ENCODE results near the gene COL15A1. TPM values are rescaled to one million over a fixed set of nuclear protein-coding genes. Genes with fewer than 3 reads are reported as not detected.

COL15A1 gene
- 23.9 and 104 TPM in 2 replicates for total RNA-seq

DNA sequence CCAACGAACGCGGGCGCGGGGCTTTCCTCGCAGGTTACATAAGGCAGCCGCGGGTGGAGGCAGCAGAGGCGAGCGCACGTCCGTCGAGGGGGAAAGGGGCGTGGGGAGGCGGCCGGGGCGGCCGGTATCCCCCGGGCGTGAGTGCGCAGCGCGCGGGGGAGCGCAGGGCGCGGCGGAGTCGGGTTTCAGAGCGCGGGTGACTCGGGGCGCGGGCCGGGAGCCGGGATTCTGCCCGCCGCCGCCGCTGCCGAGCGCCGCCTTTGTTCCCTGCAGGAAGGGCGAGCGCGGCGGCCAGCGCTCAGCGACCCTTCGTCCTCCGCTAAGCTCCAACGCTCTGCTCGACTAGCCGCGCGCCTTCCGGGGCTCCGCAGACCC is at the start of gene COL15A1:
Gene COL15A1 (plus strand): TSS at position 226 of the 375 bp plus-strand sequence. CDS start 155 bp downstream, outside the sequence.

DNA sequence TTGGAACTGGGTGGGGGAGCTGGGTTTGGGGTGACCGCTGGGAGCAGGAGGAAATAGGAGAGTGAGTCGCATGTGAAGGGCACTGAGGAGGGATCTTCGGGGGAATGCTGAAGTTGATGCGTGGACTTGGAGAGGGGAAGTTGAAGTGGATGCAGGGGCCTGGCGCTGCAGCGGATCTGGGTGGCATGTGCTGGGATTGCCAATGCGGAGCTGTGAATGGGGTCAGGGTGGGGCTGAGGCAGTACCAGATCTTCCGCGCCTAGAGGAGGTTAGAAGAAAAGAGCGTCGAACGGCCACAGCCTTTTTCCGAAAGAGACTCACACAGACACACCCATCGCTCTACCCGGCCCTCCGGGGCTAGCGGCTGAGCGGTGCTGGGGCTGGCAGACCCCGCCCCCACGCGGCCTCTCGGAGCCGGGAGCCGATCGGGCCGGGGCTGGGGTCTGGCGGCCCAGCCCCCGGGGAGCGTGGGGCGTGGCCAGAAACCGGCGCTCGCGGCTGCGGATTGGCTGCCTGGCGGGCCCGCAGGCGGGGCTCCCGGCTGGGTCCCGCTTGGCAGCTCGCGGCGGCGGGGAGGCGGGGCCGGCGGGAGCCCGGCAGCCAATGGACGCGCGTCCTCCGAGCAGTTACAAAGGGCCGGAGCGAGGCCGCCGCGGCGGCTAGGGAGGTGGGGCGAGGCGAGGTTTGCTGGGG is 160.9 kb downstream of the COL15A1 start, which contains the start of gene TGFBR1:
Gene TGFBR1 (plus strand): TSS at position 655 of the 693 bp plus-strand sequence. CDS start 93 bp downstream, outside the sequence.

Other genes starting within 250 kb of the COL15A1 start
- gene GABBR2, start 235.0 kb upstream of the COL15A1 start, total RNA-seq, result 0.11 and 0.12 TPM in 2 replicates
- gene ANKS6, start 147.4 kb upstream of the COL15A1 start, total RNA-seq, result 24.1 and 25.6 TPM in 2 replicates
- 69.5 and 98.7 TPM in 2 replicates for gene GALNT12, start 136.2 kb upstream of the COL15A1 start, total RNA-seq
- 46.1 and 70.0 TPM in 2 replicates for gene TGFBR1, start 161.2 kb downstream of the COL15A1 start, total RNA-seq

Measured in uterine smooth muscle cell (primary cell).